Lung (tissue), 12 donors: ENCODE data around the gene P2RY2. TPM values are rescaled to one million over a fixed set of nuclear protein-coding genes. Genes with fewer than 3 reads are reported as not detected.

Experiments used
- ATAC-seq: fragments of 200-7000 bp; cut with Tn5 transposase; one replicate; pipeline ENCODE4 v1.9.1; 2020; ENCODE audit warnings: moderate number of reproducible peaks; ENCODE audit not compliant: insufficient read depth, low FRiP score
- DNase-seq, 3 donors: peaks; one replicate each; pipeline ENCODE4 v3.0.0-alpha.2; 2013 to 2017
- H3K27ac ChIP-seq, 2 donors: one replicate each; pipeline ENCODE4 v1.5.1; 2013; ENCODE audit warnings: mild to moderate bottlenecking in 2 of 2, moderate library complexity in 2 of 2, control low read depth in 1 of 2, inconsistent platforms in 1 of 2, low read depth in 1 of 2, low read length in 1 of 2
- H3K27me3 ChIP-seq, 3 donors: one replicate each; pipeline ENCODE4 v1.5.1; 2013; ENCODE audit warnings: low read length in 2 of 3; ENCODE audit not compliant: control insufficient read depth in 3 of 3, insufficient read depth in 3 of 3
- H3K36me3 ChIP-seq, 4 donors: one replicate each; pipeline ENCODE4 v1.5.1; 2013; ENCODE audit warnings: low read length in 4 of 4, mild to moderate bottlenecking in 1 of 4, moderate library complexity in 1 of 4; ENCODE audit not compliant: control insufficient read depth in 4 of 4, insufficient read depth in 4 of 4
- H3K4me1 ChIP-seq, 5 donors: one replicate each; pipeline ENCODE4 v1.5.1; 2013; ENCODE audit warnings: low read length in 5 of 5, mild to moderate bottlenecking in 2 of 5, moderate library complexity in 1 of 5; ENCODE audit not compliant: control insufficient read depth in 5 of 5, insufficient read depth in 5 of 5
- H3K4me3 ChIP-seq: one replicate; pipeline ENCODE4 v1.5.1; 2013; ENCODE audit warnings: mild to moderate bottlenecking, control low read depth, moderate library complexity
- H3K9ac ChIP-seq, 2 donors: one replicate each; pipeline ENCODE4 v1.5.1; 2013; ENCODE audit warnings: low read length in 2 of 2, control low read depth in 1 of 2; ENCODE audit not compliant: insufficient read depth in 1 of 2
- H3K9me3 ChIP-seq, 4 donors: one replicate each; pipeline ENCODE4 v1.5.1; 2013; ENCODE audit warnings: low read length in 3 of 4, mild to moderate bottlenecking in 1 of 4, moderate library complexity in 1 of 4; ENCODE audit not compliant: control insufficient read depth in 4 of 4, insufficient read depth in 3 of 4
- WGBS, 2 donors: extraction: QIAGEN DNeasy Blood & Tissue Kit; methylation state at CpG; one replicate each; pipeline ENCODE4 v1.1.7; 2013; 5-methylcytosine and 5-hydroxymethylcytosine counted together
- polyA plus RNA-seq, 2 donors: library from polyadenylated mRNA; stranded (reverse); fragments of 200-250 nt; gene quantifications; one replicate each; pipeline ENCODE4 v1.2.1, GENCODE V29; 2013
- total RNA-seq, 2 donors: library from RNA; depleted of rRNA in 1 of 2; stranded (reverse); fragments of >200 nt in 1 of 2; gene quantifications; one replicate each; pipeline ENCODE4 v1.2.1, GENCODE V29; 2014 to 2021
- TF ChIP-seq, protein P1 (sequence below): IDR thresholded peaks from 2 replicates; pipeline ENCODE4 v1.5.1; 2012; ENCODE audit warnings: mild to moderate bottlenecking; ENCODE audit errors: control extremely low read depth, extremely low read depth
- donor health status: control.
- donor health status: control.
- donor health status: Bipolar disorder and iron deficiency.
- donor health status: healthy.
- donor health status: DM: yes; HTN: yes; CAD: no.

P2RY2 gene
- total and polyA plus RNA-seq, 4 donors = 3.1 to 13.0 (median 6.5) TPM

- TF ChIP-seq, protein P1, sequence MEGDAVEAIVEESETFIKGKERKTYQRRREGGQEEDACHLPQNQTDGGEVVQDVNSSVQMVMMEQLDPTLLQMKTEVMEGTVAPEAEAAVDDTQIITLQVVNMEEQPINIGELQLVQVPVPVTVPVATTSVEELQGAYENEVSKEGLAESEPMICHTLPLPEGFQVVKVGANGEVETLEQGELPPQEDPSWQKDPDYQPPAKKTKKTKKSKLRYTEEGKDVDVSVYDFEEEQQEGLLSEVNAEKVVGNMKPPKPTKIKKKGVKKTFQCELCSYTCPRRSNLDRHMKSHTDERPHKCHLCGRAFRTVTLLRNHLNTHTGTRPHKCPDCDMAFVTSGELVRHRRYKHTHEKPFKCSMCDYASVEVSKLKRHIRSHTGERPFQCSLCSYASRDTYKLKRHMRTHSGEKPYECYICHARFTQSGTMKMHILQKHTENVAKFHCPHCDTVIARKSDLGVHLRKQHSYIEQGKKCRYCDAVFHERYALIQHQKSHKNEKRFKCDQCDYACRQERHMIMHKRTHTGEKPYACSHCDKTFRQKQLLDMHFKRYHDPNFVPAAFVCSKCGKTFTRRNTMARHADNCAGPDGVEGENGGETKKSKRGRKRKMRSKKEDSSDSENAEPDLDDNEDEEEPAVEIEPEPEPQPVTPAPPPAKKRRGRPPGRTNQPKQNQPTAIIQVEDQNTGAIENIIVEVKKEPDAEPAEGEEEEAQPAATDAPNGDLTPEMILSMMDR = no peak
- WGBS, 2 donors = 90 to 97% methylated on average over 3 of the region's 3 CpGs
- H3K27me3 ChIP-seq = no peaks in the 10 kb centered on the region
- no peak overlapping the region for H3K27ac ChIP-seq
- no peak overlapping the region for H3K9ac ChIP-seq
- no peaks in the 10 kb centered on the region for H3K36me3 ChIP-seq
- DNase-seq (peak in 1 of 3 donors; percentile 4), ATAC-seq (no peak)
- H3K4me1 ChIP-seq = peaks cover 0 to 2% (median 0%) of the 10 kb centered on the region in 5 donors
- H3K9me3 ChIP-seq = no peaks in the 10 kb centered on the region
- H3K4me3 ChIP-seq = no peak overlapping the region
These were observed 63.9 kb downstream of the P2RY2 start for GRCh38 chr11:73281796-73282660.

DNA sequence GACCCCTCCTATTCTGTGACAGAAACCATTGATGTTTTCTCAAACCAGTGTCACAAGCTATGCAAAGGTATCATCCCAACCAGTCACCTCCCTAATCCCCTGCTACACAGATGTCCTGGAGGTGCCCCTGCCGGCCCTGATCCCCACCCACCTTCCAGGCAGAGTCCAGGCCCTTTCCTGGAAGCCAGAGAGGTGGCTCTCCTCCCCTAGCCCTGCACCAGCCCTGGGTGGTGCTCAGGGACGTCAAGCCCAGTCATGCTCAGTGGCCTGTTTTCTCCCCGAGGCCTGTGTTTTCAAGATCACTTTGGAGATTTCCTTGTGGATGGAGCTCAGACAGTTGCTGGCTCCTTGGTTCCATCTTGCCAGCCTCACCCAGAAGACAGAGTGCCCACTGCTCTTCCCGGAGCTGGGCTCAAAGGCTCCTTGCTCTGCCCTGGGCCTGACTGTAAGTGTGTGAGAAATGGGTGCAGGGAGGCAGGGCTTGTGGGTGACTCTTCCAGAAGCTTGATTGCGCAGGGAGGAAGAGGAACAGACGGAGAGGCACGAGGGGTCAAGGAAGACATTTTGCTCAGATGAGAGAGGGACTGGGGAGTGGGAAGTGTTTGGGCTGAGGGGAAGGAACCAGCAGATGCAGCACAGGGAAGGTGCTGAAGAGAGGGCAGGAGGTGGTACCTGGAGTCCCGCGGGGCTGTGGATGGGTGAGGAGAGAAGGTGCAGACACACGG is 65.4 kb downstream of the P2RY2 start:
- Histone ChIP-seq H3K27me3 (no peaks in the 10 kb centered on the region), H3K36me3 (no peaks in the 10 kb centered on the region), H3K4me3 (no peak overlapping the region), H3K27ac (no peak overlapping the region), H3K9me3 (no peaks in the 10 kb centered on the region), H3K4me1 (peaks cover 0 to 4% (median 0%) of the 10 kb centered on the region in 5 donors), H3K9ac (no peak overlapping the region)
- TF ChIP-seq, protein P1 = no peak
- WGBS, 2 donors = 74 to 80% methylated on average over 10 of the region's 10 CpGs
- peak in 1 of 3 donors; percentile 9 for DNase-seq
- ATAC-seq = no peak

GRCh38 chr11:73284106-73284505 is 66.0 kb downstream of the P2RY2 start:
- 84 to 92% methylated on average over 3 of the region's 3 CpGs for WGBS, 2 donors
- H3K36me3 ChIP-seq = no peaks in the 10 kb centered on the region
- peaks cover 0 to 9% (median 0%) of the 10 kb centered on the region in 5 donors for H3K4me1 ChIP-seq
- no peaks in the 10 kb centered on the region for H3K27me3 ChIP-seq
- no peak overlapping the region for H3K27ac ChIP-seq
- no peak overlapping the region for H3K4me3 ChIP-seq
- DNase-seq = peak in 1 of 3 donors; percentile 6
- no peaks in the 10 kb centered on the region for H3K9me3 ChIP-seq
- TF ChIP-seq, protein P1 = no peak
- no peak for ATAC-seq
- no peak overlapping the region for H3K9ac ChIP-seq
